ENCODE measurements around the gene LIX1L.

GRCh38 chr1:145999321-146000024 is 41.7 kb upstream of the LIX1L start:
- no peak for TF ChIP-seq ZFP3 (CRISPR knock-in tag; IDR thresholded peaks at IDR 0.05)
- TF ChIP-seq PATZ1 (CRISPR knock-in tag; IDR thresholded peaks at IDR 0.05; ENCODE audit: borderline replicate concordance): no peak
- no peak for TF ChIP-seq TSHZ2 (CRISPR knock-in tag; IDR thresholded peaks at IDR 0.05)
- no peak for TF ChIP-seq TCF4 (CRISPR knock-in tag; IDR thresholded peaks at IDR 0.05; ENCODE audit: borderline replicate concordance)
- no peak for TF ChIP-seq ARNTL (CRISPR knock-in tag; IDR thresholded peaks at IDR 0.05; ENCODE audit: borderline replicate concordance, low read depth)
- no peak for TF ChIP-seq ESRRG (CRISPR knock-in tag; IDR thresholded peaks at IDR 0.05)
- no peak for TF ChIP-seq GLIS3 (CRISPR knock-in tag; IDR thresholded peaks at IDR 0.05)
- TF ChIP-seq ZNF70 (CRISPR knock-in tag; IDR thresholded peaks at IDR 0.05): no peak
- TF ChIP-seq CSRNP3 (CRISPR knock-in tag; IDR thresholded peaks at IDR 0.05): no peak

Measured in SK-N-SH treated with all-trans-retinoic acid at 6 μM for 48 hours (cell line).